NCI-H526 treated with DMSO at 0.1 percent for 48 hours (cell line): ENCODE measurements around the gene ADAT3.

Experiments used
- DNase-seq: peaks from one replicate; lab custom pipeline; 2025; lab: John Stamatoyannopoulos, UW

ADAT3 gene

DNA sequence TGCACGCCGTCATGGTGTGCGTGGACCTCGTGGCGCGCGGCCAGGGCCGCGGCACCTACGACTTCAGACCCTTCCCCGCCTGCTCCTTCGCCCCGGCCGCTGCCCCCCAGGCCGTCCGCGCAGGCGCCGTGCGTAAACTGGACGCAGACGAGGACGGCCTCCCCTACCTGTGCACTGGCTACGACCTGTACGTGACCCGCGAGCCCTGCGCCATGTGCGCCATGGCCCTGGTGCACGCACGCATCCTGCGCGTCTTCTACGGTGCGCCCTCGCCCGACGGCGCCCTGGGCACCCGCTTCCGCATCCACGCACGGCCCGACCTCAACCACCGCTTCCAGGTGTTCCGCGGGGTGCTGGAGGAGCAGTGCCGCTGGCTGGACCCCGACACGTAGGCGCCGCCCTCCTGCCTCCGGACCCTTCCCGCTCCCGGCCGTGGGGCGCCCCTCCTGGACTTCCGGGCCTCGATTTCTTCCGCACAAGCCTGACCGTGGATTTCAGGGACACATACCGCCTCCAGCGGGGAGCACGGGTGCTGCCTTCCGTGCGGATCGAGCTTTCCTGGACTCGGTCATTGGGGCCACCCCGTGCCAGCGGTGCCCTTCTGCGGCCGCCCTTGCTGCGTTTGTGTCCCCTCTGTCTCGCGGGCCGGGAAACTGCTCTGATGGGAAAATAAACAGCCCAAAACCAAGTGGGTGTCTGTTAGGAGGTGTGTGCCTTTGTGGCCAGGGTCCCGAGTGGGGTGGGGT is 7.7 kb downstream of the ADAT3 start:
- no peak for DNase-seq

DNA sequence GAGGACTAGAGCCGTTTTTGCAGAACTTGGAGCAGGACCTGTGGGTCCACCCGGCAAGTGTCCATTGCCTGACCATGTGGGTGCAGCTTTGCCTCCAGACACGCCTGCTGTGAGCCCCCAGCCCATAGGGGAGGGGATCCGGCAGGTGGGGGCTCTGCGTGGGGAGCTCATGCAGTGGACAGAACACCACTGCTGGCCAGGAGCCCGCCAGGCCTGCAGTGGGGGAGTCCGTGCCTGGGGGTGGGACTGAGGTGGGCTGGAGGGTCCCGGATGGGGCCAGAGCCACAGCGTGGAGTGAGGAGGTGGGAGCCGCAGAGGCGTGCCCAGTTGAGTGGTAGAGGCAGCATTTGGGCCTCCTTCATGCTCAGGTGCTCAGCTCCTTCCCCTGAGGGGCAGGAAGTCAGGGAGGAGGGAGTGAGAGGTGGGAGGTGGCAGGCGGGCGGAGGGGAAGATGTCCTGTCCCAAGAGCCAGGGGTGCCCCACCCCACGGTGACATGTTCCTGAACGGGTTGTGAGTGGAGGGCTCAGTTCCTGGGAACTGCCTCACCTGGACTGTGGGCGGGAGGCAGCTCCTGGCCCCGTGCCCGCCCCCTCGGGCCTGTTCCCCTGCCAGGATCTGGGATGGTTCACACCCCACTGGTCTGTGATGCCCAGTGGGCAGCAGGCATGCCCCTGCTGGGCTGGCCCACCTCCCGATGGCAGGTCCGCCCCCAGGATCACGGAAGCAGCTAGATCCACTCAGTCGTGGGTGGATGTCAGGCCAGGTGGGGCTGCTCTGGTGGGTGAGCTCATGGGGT is 8.8 kb downstream of the ADAT3 start:
- DNase-seq: no peak

DNA sequence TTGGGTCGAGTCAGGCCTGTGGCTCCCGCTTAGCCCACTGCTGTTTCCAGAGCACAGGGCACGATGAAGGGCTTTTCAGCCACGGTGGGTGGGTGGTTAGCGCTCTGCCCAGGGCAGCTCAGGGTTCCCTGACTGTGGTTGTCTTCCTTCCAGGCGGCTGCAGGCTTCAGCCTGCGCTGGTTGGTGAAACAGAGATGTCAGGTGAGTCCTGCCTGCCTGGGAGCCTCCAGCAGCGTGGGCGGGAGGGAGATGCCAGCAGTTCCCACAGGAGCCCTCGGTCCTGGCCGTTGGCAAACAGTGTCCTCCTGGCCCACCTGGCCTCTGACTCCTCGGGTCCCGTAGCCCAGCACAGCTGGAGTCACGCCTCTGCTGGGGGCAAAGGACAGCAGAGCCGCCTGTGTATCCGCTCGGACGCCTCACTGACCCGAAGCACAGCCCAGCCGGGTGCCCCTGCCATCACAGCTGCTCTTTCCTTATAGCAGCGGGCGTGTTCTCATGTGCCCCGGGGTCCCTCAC is 9.7 kb downstream of the ADAT3 start:
- DNase-seq: no peak

DNA sequence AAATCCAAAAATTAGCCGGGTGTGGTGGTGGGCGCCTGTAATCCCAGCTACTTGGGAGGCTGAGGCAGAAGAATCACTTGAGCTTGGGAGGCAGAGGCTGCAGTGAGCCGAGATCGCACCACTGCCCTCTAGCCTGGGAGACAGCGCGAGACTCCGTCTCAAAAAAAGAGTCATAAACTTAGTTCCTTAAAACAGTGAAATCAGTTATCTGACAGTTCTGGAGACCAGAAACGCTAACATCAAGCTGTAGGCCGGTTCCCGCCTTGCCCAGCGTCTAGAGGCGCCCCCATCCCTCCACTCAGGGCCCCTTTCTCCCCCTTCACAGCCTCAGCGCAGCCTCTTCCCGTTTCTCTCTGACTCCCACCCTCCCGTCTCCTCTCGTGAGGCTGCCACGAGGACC is 11.9 kb downstream of the ADAT3 start:
- no peak for DNase-seq

DNA sequence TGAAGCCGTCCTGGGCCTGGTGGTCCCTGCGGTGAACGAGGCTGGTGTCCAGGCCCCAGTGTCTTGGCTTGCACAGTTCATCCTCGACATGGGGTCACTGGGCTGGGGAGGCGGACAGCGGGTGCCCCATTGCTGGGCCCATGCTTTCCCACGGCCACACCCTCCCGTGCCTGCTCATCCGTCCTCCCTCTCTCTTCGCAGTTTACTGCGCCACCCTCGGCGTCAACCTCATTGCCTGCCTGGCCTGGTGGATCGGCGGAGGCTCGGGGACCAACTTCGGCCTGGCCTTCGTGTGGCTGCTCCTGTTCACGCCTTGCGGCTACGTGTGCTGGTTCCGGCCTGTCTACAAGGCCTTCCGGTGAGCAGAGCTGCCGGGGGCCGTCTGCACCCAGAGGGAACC is 12.7 kb downstream of the ADAT3 start:
- DNase-seq: no peak

DNA sequence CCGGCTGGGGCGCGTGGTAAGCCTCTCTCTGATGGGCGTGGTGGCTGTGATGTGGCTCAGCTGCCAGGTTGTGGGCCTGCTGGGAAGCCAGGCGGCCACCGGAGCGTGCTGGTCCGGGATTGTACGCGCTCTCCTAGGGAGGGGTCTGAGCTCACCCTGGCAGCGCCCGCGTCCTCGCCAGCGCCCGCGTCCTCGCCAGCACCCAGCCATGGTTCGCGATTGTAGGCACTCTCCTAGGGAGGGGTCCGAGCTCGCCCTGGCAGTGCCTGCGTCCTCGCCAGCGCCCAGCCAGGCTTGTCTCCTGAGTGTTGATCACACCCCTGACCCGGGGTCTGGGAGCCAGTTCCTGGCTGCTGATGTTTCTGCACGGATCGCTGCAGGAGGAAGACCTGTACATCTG is 13.8 kb downstream of the ADAT3 start:
- no peak for DNase-seq

DNA sequence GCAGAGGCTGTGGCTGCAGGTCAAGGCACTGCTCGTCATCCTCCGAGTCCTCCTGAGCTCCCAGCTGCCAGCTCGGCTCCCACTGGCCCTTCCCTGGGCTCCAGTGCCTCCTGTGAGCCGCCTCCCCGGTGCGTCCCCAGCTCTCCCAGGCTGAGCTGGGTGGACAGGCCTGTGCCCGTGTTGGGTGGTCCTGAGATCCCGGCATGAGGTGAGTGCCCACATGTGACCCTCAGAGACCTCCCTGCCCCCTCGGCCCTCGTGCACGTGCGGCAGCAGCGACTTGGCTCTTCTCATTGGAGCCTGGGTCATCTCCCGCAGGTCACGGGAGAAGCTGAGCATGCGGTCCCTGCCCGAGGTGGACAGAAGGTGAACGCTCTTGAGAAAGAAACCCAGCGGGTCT is 15.4 kb downstream of the ADAT3 start:
- DNase-seq: no peak

DNA sequence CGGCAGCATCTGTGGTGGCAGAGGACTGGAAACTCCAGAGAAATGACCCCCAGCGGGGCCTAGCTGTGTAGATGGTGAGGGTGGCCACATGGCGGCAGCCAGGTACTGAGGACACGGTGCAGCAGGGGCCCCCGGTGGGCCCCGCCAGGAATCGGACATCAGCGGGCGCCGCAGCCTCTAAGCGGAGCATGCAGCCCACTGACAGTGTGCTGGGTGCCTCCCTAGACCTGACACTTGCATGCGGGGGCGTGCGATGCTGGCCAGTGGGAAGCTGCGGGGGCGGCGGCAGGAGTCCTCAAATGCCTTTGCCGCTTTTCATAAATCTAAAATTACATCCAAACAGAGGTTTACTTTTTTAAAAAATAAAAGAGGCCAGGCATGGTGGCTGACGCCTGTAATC is 16.1 kb downstream of the ADAT3 start:
- DNase-seq: no peak

DNA sequence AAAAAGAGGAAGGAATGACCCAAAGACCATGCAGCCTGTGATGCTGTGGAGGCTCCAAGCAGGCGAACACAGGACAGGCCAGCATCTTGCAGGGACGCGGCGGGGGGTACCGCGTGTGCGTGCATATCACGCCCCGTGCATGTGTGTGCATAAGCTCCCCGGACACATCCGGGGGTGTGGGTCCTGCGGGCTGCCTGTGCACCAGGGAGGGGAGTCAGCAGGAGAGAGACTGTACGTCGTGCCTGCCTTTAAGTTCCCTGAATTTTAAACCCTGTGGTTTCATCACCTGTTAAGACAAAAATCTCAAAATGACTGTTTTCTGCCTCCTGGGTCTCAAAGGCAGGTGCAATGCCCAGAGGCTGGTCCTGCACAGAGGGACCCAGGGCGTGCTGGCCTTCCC is 16.6 kb downstream of the ADAT3 start:
- no peak for DNase-seq

DNA sequence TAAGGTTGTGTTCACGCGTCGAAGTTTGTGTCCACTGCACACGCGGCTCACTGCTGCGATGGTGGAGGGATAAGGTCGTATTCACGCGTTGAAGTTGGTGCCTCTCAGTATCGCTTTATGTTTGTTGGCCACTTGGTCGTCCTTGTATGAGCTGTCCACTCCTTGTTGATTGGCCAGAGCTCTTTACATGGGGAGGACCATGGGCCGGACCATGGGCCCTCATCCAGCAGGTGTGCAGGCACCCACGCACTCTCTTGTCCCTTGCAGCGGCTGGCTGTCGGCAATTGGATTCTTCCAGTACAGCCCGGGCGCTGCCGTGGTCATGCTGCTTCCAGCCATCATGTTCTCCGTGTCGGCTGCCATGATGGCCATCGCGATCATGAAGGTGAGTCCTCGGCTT is 17.6 kb downstream of the ADAT3 start:
- no peak for DNase-seq

DNA sequence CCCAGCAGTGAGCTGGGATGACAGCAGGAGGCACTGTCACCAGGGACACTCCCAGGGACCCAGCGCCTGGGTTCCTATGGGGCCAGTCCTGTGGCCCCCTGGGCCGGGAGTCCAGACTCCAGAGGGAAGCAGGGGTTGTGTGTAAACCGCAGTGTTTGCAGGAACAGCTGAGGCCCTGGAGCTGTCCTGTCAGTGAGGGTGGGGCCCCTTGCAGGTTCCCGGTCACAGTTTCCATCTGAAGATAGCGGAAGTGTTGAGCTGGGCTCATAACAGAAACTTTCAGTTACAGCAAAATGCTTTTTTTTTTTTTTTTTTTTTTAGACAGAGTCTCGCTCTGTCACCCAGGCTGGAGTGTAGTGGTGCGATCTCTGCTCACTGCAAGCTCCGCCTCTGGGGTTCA is 18.1 kb downstream of the ADAT3 start:
- no peak for DNase-seq

DNA sequence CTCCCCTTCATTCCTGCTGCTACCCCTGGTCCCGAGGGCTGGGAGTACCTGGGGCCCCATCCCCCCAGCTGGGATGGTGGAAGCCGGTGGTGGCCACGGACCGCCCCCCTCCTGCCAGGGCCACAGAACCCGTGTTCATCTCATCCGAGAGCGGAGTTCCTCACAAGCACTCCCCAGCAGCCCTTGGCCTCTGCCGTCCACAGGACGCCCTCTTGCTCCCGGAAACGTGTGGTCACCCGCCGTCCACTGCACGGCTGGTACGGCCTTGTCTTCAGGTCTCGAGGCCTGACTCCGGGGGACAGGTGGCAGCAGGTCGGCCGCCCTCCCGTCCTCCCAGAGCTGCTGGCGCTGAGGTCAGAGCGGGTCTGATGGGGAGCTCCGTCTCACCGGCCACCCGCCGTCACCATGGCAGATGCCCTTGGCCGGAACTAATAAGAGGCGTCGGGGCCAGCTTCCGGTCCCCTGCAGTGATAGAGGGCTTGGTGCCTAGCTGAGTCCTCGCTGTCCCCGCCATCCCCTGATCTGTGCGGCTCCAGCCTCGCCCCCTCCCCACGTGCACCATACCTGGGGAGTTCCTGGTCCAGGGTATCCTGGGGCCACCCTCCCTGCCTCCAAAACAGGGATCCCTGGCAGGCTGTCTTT is 19.2 kb downstream of the ADAT3 start:
- no peak for DNase-seq

DNA sequence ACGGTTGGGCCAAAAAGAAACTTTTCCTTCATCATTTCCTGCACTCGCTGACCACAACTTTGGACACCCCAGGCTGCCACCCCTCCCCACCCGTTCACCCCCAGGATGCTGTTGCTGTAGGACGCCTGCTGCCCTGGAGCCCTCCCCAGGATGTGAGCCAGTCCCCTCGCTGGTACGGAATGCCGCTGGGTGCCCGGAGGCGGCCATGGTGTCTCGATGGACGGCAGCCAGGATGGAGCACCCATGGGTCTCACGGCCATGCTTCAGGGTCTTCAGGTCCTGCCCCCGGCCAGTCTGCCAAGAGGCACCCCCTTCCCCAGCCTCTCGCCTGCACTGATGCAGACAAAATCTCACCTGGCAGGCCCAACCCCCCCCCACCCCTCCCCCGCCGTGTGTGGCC is 20.3 kb downstream of the ADAT3 start:
- no peak for DNase-seq

DNA sequence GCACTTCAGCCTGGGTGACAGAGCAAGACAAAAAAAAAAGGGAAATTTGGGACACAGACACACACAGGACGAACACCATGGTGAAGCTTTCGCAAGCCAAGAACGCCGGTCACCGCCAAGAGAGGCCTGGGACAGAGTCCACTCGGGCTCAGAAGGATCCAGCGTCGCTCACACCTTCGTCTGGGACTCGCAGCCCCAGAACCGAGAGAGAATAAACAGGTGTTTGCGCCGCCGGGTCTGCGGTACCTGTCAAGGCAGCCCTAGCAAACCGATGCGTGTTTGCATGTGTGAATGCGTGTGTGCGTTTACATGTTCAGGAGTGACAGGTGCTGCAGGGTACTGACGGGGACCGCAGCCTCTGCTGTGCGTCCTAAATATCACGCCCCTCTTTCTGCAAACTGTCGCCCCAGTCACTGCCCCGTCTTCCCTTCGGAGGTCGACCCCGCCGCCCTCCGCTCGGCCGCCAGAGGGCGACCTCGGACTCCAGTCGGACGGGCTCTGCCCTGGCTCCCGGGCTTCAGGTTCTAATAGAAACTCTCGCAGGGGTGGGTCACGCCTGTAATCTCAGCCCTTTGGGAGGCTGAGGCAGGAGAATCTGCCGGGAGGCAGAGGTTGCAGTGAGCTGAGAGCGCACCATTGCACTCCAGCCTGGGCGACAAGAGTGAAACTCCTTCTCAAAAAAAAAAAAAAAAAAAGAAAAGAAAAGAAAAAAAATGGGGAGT is 24.0 kb downstream of the ADAT3 start:
- DNase-seq: peak; percentile 22

DNA sequence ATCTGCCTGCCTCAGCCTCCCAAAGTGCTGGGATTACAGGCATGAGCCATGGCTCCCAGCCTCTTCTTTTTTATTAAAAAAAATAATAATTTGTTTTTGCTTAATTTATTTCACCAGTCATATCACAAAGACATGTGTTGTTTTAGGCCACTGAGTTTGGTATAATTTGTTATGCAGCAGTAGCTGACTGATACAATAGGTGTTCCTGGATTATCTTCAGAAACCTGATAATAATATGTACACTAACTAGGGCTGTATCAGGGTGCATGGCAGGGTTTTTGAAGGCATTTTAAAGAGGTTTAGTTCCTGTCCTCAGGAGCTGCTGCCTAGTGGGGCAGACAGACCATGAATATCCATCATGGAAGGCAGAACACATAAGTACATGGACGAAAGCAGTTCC is 26.2 kb downstream of the ADAT3 start:
- no peak for DNase-seq

DNA sequence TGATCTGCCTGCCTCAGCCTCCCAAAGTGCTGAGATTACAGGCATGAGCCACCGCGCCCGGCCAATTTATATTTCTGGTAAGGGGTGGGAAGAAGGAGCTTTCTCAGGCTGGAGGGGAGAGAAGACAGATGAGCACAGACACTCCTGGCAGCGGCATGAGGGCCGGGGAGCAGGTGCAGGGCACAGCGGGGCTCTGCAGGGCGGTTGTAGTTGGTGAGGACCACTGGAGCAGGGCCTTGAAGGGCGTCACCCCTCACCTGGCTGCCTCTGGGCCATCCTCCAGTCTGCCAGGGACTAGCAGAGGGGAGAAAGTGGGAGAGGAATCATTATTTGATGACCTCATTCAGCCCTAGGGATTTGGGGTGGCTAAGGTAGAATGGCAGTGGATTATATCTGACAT is 27.2 kb downstream of the ADAT3 start:
- no peak for DNase-seq

DNA sequence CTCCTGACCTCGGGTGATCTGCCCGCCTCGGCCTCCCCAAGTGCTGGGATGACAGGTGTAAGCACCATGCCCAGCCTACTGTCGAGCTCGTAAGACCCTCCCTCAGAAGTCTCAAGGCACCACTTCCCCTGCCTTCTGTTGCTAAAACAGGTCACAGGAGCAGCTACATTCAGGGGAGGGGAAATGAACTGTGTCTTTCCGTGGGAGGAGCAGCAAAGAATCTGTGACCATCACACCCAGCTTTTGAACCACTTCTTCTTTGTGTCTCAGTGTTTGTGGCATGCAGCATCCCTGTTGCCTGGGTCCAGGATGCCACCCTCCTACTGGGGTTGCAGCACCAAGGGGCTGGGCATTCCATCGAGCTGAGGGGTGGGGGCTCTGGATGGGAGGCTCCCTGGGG is 28.0 kb downstream of the ADAT3 start:
- no peak for DNase-seq

DNA sequence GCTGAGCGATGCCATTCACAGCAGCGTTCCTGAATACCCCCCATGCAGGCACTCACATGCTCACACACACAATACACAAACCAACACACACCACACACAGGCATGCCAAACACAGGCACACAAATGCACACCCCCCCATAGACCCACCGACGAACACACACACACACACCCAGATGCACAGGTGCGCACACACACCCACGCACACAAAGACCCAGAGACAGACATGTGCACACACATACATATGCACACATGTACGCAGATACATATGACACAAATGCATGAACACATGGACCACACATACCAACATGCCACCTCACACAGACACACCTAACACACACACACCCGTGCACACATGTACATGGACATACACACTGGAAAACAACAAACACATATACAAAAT is 28.7 kb downstream of the ADAT3 start:
- DNase-seq: no peak

DNA sequence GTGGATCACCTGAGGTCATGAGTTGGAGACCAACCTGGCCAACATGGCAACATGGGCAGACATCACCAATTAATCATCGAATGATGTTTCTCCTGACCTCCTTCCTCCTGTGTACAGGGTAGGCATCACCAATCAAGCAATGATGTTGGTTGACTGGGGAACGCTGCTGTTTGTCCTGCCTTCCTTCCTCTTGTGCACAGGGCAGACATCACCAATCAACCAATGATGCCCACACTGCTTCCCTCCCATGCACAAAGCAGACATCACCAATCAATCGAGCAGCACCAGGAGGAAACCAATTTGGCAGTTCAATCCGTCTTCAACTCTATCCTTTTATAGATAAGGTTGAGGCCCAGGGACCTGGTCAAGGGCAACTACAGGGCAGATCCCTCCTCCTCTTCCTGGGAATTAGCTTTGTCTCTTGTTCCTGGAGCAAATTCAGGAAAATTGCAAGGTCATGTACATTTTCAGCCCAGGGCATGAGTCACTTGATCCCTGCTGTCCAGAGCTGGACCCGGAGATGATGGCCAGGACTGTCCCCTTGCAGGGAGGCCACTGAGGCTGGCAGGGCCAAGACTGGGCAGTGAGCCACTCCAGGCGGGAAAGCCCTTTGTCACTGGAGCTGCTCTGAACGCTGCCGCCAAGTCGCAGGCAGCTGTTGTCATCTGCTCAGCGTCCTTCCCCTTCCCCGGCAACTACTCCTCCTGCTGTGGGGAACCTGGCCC is 30.4 kb downstream of the ADAT3 start:
- peak; percentile 5 for DNase-seq

DNA sequence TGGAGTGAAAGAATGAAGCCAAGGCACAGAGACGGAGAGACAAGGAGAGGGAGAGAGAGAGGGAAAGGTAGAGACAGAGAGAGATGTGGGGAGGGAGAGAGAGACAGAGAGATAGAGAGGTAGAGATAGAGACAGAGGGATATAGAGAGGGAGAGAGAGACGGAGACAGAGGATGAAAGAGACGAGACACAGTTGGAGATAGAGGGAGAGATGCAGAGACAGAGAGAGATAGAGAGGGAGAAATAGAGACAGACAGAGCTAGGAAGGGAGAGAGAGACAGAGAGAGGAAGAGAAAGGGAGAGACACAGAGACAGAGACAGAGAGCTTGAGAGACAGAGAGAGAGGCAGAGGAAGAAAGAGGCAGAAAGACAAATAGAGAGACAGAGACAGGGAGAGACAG is 31.2 kb downstream of the ADAT3 start:
- no peak for DNase-seq

DNA sequence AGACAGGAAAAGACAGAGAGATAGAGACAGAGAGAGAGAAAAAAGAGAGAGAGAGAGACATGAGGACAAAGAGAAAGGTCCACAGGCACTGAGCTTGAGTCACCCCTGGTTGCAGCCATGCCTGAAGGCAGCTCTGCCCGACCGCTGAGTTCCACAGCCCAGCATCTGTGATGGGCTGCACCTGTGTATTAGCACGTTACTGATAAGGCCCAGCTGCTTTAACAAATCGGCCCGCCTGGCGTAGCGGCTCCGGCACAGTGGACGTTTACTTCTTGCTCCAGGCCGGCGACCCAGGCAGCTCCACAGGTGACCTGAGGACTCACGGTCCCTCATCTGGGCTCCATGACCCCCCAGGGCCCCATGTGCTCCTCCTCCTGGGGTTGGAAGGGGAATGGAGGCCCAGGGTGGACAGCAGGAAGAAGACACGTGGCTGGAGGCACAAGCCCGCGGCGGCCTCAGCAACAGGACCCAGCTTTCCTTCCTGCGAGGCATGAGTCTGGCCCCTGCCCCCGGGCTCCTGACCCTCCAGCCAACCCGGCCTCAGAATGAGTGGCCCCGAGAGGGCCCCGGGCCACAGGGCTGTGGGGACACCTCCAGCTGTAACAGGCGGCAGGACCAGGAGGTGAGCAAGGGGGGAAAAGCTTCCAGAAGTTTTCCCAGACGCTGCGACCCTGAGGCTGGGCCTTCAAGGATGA is 31.9 kb downstream of the ADAT3 start:
- DNase-seq: no peak
